K562 (cell line): ENCODE results near the gene PARP1. TPM values are rescaled to one million over a fixed set of nuclear protein-coding genes. Genes with fewer than 3 reads are reported as not detected.

Experiments
- ATAC-seq: fragments of 200-7000 bp; cut with Tn5 transposase; 3 replicates; pipeline ENCODE4 v1.9.1; 2020; ENCODE audit warnings: moderate library complexity
- BruUV-seq: library from RNA; stranded (reverse); fragments of 400-500 nt; replicated peaks from 2 replicates; lab custom pipeline; 2021; lab: Mats Ljungman, UMichigan
- CTCF ChIA-PET: fragments of 300-600 bp; formaldehyde crosslinking; extraction: SDS; loops from one replicate; lab custom pipeline; 2021; ENCODE audit warnings: low intra/inter-chr PET ratio; lab: Yijun Ruan, JAX
- POLR2A ChIA-PET: fragments of 300-600, 350-650 bp; sonication (Branson Sonifier 250); formaldehyde crosslinking; extraction: SDS; loops from one replicate; lab custom pipeline; 2021; ENCODE audit warnings: antibody characterized with exemption, inconsistent platforms; lab: Yijun Ruan, JAX
- DNase-seq, 4 experiments: peaks; one replicate each; pipeline versions ENCODE4 v3.0.0 to v3.0.0-alpha.2; 2011 to 2018; ENCODE audit warnings: low spot score in 3 of 4, mixed read lengths in 3 of 4; ENCODE audit errors: extremely low read depth in 1 of 4
- FAIRE-seq: peaks from 2 replicates; lab custom pipeline; 2011; peaks lifted over from hg19 to GRCh38; lab: Jason Lieb, UNC
- H2AFZ ChIP-seq: 2 replicates; pipeline ENCODE4 v1.6.0; 2011; ENCODE audit warnings: low read depth, low read length, control low read depth, inconsistent platforms
- H3K27ac ChIP-seq: fragments of 200-600 bp; 3 replicates; pipeline ENCODE4 v1.8.0; 2011; ENCODE audit warnings: low read depth, mild to moderate bottlenecking, control low read depth, inconsistent platforms, low read length, moderate library complexity, mixed read lengths; ENCODE audit errors: extremely low read depth
- H3K27me3 ChIP-seq, 2 experiments: fragments of 300-600 bp in 1 of 2; 2 replicates in 1 of 2; 3 replicates in 1 of 2; pipeline versions ENCODE4 v1.6.0 to v1.8.0; 2011; ENCODE audit warnings: inconsistent platforms in 2 of 2, low read length in 2 of 2, mild to moderate bottlenecking in 1 of 2, mixed read lengths in 1 of 2, moderate library complexity in 1 of 2; ENCODE audit not compliant: control insufficient read depth in 2 of 2, insufficient read depth in 2 of 2
- H3K36me3 ChIP-seq: fragments of 300-600 bp; 3 replicates; pipeline ENCODE4 v1.8.0; 2011; ENCODE audit warnings: mild to moderate bottlenecking, low read length, inconsistent platforms; ENCODE audit not compliant: control insufficient read depth, insufficient read depth
- H3K4me1 ChIP-seq, 2 experiments: fragments of 200-600 bp in 1 of 2; replicated peaks in 1 of 2; 2 replicates in 1 of 2; 3 replicates in 1 of 2; pipeline versions ENCODE4 v1.5.1 to v1.8.0; 2011; ENCODE audit warnings: inconsistent platforms in 2 of 2, low read length in 2 of 2, mild to moderate bottlenecking in 1 of 2, mixed read lengths in 1 of 2, moderate library complexity in 1 of 2; ENCODE audit not compliant: control insufficient read depth in 2 of 2, insufficient read depth in 2 of 2
- H3K4me2 ChIP-seq: 2 replicates; pipeline ENCODE4 v1.6.1; 2011; ENCODE audit warnings: low read length, control low read depth, inconsistent platforms, mixed read lengths; ENCODE audit not compliant: insufficient read depth
- H3K4me3 ChIP-seq: fragments of 200-600 bp; sonication (generic), shearing (Covaris generic); 2 replicates; pipeline ENCODE4 v1.5.1; 2016; ENCODE audit warnings: control low read depth, inconsistent platforms
- H3K79me2 ChIP-seq: fragments of 200-600 bp; 3 replicates; pipeline ENCODE4 v1.8.0; 2011; ENCODE audit warnings: low read length, inconsistent platforms; ENCODE audit not compliant: control insufficient read depth, insufficient read depth
- H3K9ac ChIP-seq, 2 experiments: 2 replicates each; pipeline versions ENCODE4 v1.6.0 to v1.6.1; 2011; ENCODE audit warnings: low read depth in 2 of 2, low read length in 2 of 2, control low read depth in 1 of 2, inconsistent platforms in 1 of 2, mild to moderate bottlenecking in 1 of 2, mixed read lengths in 1 of 2; ENCODE audit not compliant: insufficient read depth in 1 of 2
- H3K9me1 ChIP-seq: one replicate; pipeline ENCODE4 v1.6.0; 2011; ENCODE audit warnings: inconsistent platforms, mild to moderate bottlenecking, low read length, moderate library complexity; ENCODE audit not compliant: control insufficient read depth, insufficient read depth
- H3K9me3 ChIP-seq: replicated peaks from 2 replicates; pipeline ENCODE4 v1.5.1; 2011; ENCODE audit warnings: low read depth, low read length, inconsistent platforms; ENCODE audit not compliant: control insufficient read depth, insufficient read depth
- H4K20me1 ChIP-seq: replicated peaks from 2 replicates; pipeline ENCODE4 v1.6.1; 2011; ENCODE audit warnings: low read length, inconsistent platforms, mixed read lengths; ENCODE audit not compliant: control insufficient read depth, insufficient read depth
- CBFA2T3 ChIP-seq: fragments of 450-650 bp; IDR thresholded peaks from 2 replicates; pipeline ENCODE4 v1.6.1; 2017
- CTBP1 ChIP-seq: fragments of 450-650 bp; IDR thresholded peaks from 2 replicates; pipeline ENCODE4 v1.6.1; 2016; ENCODE audit warnings: borderline replicate concordance
- ETS2 ChIP-seq: IDR thresholded peaks from 2 replicates; pipeline ENCODE4 v1.6.1; 2016; ENCODE audit warnings: borderline replicate concordance, missing genetic modification characterization, mild to moderate bottlenecking, moderate library complexity, missing compliant biosample characterization; ENCODE audit not compliant: poor library complexity, severe bottlenecking
- GATAD2A ChIP-seq: fragments of 450-650 bp; IDR thresholded peaks from 2 replicates; pipeline ENCODE4 v1.6.1; 2017
- HNRNPLL ChIP-seq: fragments of 200-400 bp; formaldehyde crosslinking; IDR thresholded peaks from 2 replicates; pipeline ENCODE4 v1.6.1; 2017; ENCODE audit warnings: low read length, low read depth, mild to moderate bottlenecking; ENCODE audit not compliant: poor library complexity, severe bottlenecking
- RFX1 ChIP-seq: fragments of 450-650 bp; IDR thresholded peaks from 2 replicates; pipeline ENCODE4 v1.6.1; 2016; ENCODE audit warnings: mild to moderate bottlenecking, moderate library complexity
- SOX6 ChIP-seq: fragments of 450-650 bp; IDR thresholded peaks from 2 replicates; pipeline ENCODE4 v1.6.1; 2014; ENCODE audit warnings: mild to moderate bottlenecking
- TRIM24 ChIP-seq, 2 experiments: fragments of 450-650 bp; IDR thresholded peaks; 2 replicates each; pipeline ENCODE4 v1.6.1; 2016
- ZNF146 ChIP-seq: IDR thresholded peaks from one replicate; pipeline ENCODE4 v1.6.1; 2018; ENCODE audit warnings: missing compliant biosample characterization; ENCODE audit not compliant: unreplicated experiment
- ZNF184 ChIP-seq: sonication (generic); formaldehyde crosslinking; IDR thresholded peaks from 2 replicates; pipeline ENCODE4 v1.5.0; 2020; ENCODE audit warnings: missing genetic modification reagents
- ZNF316 ChIP-seq: fragments of 450-650 bp; IDR thresholded peaks from 2 replicates; pipeline ENCODE4 v1.6.1; 2016
- WGBS: fragments of 100-300 bp; shearing (Covaris generic); methylation state at CpG from one replicate; pipeline ENCODE4 v1.1.6; 2016; ENCODE audit warnings: low coverage, mixed read lengths; ENCODE audit not compliant: insufficient coverage; ENCODE audit errors: missing lambda C conversion rate; 5-methylcytosine and 5-hydroxymethylcytosine counted together
- in situ Hi-C: fragments of 300-500 bp; cut with MboI; formaldehyde crosslinking; loops from 4 replicates; pipeline ENCODE4 v1.15.0; 2018; ENCODE audit warnings: inconsistent platforms, mixed read lengths
- intact Hi-C: fragments of 100-400 bp; cut with micrococcal nuclease; formaldehyde crosslinking; loops from 2 replicates; pipeline ENCODE4 v1.14.2; 2022
- polyA plus RNA-seq, 8 experiments: library from polyadenylated mRNA; depleted of rRNA in 4 of 8; stranded (reverse) in 5 of 8; unstranded in 3 of 8; fragments of >200 nt; fragmentation: Nextera tagmentation in 2 of 8; fragmentation: Illumina TruSeq in 1 of 8; extraction: Ambion mirVana in 2 of 8; extraction: Trizol in 1 of 8; gene quantifications; 2 replicates each; pipeline versions ENCODE4 v1.2.1 to v1.2.3, GENCODE V29; 2011 to 2014; ENCODE audit warnings: inconsistent platforms in 1 of 8, missing spikeins in 1 of 8
- total RNA-seq, 7 experiments: library from RNA; depleted of rRNA in 6 of 7; stranded (reverse); fragments of >200 nt in 6 of 7; fragmentation: Illumina TruSeq in 2 of 7; extraction: Trizol in 2 of 7; gene quantifications; 2 replicates each; pipeline versions ENCODE4 v1.2.1 to v1.2.3, GENCODE V29; 2011 to 2021; ENCODE audit warnings: low replicate concordance in 1 of 7
- TF ChIP-seq, protein P1 (sequence below): IDR thresholded peaks from 2 replicates; pipeline ENCODE4 v1.6.1; 2014; ENCODE audit warnings: antibody characterized with exemption
- TF ChIP-seq, protein P2 (sequence below): fragments of 450-650 bp; IDR thresholded peaks from 2 replicates; pipeline ENCODE4 v1.6.1; 2016; ENCODE audit warnings: missing biosample characterization, missing genetic modification characterization
- TF ChIP-seq, protein P3 (sequence below), 2 experiments: IDR thresholded peaks; 2 replicates each; pipeline ENCODE4 v1.6.1; 2011; ENCODE audit warnings: borderline replicate concordance in 1 of 2, control low read depth in 1 of 2, low read depth in 1 of 2, low read length in 1 of 2, mild to moderate bottlenecking in 1 of 2, mixed read lengths in 1 of 2, moderate library complexity in 1 of 2; ENCODE audit not compliant: insufficient read depth in 1 of 2, insufficient read length in 1 of 2, poor library complexity in 1 of 2, severe bottlenecking in 1 of 2; ENCODE audit errors: extremely low read depth in 1 of 2

Gene PARP1
- total and polyA plus RNA-seq, 9 of the 15 experiments (the other 6 are each of a cell fraction or from before 2014, with no cell fraction given), result 121 to 306 (median 250) TPM

DNA sequence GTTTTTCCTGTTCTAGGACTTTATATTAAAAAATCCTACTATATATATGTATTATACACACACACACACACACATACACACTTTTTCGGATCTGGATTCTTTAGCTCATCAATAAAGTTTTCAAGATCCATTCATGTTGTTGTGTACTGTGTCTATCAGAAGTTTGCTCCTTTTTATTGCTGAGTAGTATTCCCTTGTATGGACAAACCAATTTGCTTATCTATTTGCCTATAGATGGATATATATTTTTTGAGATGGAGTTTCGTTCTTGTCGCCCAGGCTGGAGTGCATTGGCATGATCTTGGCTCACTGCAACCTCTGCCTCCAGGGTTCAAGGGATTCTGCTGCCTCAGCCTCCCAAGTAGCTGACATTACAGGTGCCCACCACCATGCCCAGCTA lies 78.7 kb downstream of the PARP1 start:
- no peak for FAIRE-seq
- H3K79me2 ChIP-seq, result no peaks in the 10 kb centered on the region
- no peak overlapping the region for H2AFZ ChIP-seq
- CTCF ChIA-PET, result no interaction called here
- no peak overlapping the region for H3K4me2 ChIP-seq
- peak; percentile 53 for TF ChIP-seq ZNF146 (CRISPR knock-in tag)
- 0 out of 2 replicates have a peak, but pooled peaks have one; percentile 4 for TF ChIP-seq ZNF316
- TF ChIP-seq CBFA2T3, result no peak
- TF ChIP-seq, all 486 proteins: peak for 2
- intact Hi-C loops (no loop called here), in situ Hi-C loops (no loop called here)
- H3K4me3 ChIP-seq, result no peak overlapping the region
- no peaks in the 10 kb centered on the region for H3K9me1 ChIP-seq
- H4K20me1 ChIP-seq, result no peaks in the 10 kb centered on the region
- no TSS peak for BruUV-seq
- WGBS, result 47% methylated on average over 3 of the region's 3 CpGs
- H3K27me3 ChIP-seq, result peaks cover 1 to 5% of the 10 kb centered on the region in 2 experiments; a peak in 2 of 5 replicates
- H3K4me1 ChIP-seq, result no peaks in the 10 kb centered on the region; a peak in 2 of 5 replicates
- H3K9ac ChIP-seq, result no peak overlapping the region
- DNase-seq (no peak), ATAC-seq (no peak)
- H3K36me3 ChIP-seq, result no peaks in the 10 kb centered on the region
- POLR2A ChIA-PET, result interaction anchor here (1.9 kb wide), 1 partner anchor 20 kb away, joined by 7 read pairs; the partner anchor contains the start of gene LIN9
- no peak overlapping the region for H3K27ac ChIP-seq
- no peaks in the 10 kb centered on the region for H3K9me3 ChIP-seq

DNA sequence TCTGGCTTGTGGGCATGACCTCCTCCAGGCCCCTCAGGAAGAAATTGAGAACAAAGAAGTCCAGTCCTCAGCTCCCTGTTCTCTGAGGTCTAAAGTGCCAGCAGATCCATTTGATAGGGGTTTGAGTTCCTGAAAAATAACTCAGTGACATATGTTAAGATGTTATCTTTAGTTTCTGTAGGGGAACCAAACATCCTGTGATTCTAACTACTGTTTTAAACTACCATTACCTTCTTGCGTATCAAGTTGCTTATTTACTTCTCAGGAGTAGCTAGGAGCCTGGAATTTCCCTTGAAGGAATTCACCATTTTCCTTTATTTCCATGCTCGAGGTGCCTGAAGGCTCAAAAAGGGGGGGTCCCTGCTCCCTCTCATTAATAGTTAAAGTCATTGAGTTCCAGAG lies 80.1 kb downstream of the PARP1 start:
- H3K9ac ChIP-seq, result no peak overlapping the region
- FAIRE-seq, result no peak
- no peak for DNase-seq
- TF ChIP-seq CTBP1 (no peak), GATAD2A (no peak), HNRNPLL (no peak), ZNF184 (CRISPR knock-in tag) (no peak), ETS2 (tag) (no peak), TRIM24 (IDR thresholded peaks at IDR 0.05) (no peak), RFX1 (no peak), SOX6 (peak; percentile 25; the same call in 1 of the 2 replicates)
- TF ChIP-seq, protein P1, sequence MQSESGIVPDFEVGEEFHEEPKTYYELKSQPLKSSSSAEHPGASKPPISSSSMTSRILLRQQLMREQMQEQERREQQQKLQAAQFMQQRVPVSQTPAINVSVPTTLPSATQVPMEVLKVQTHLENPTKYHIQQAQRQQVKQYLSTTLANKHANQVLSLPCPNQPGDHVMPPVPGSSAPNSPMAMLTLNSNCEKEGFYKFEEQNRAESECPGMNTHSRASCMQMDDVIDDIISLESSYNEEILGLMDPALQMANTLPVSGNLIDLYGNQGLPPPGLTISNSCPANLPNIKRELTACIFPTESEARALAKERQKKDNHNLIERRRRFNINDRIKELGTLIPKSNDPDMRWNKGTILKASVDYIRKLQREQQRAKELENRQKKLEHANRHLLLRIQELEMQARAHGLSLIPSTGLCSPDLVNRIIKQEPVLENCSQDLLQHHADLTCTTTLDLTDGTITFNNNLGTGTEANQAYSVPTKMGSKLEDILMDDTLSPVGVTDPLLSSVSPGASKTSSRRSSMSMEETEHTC, result no peak
- TF ChIP-seq, protein P2, sequence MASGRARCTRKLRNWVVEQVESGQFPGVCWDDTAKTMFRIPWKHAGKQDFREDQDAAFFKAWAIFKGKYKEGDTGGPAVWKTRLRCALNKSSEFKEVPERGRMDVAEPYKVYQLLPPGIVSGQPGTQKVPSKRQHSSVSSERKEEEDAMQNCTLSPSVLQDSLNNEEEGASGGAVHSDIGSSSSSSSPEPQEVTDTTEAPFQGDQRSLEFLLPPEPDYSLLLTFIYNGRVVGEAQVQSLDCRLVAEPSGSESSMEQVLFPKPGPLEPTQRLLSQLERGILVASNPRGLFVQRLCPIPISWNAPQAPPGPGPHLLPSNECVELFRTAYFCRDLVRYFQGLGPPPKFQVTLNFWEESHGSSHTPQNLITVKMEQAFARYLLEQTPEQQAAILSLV (tag), result no peak
- TF ChIP-seq, protein P3, sequence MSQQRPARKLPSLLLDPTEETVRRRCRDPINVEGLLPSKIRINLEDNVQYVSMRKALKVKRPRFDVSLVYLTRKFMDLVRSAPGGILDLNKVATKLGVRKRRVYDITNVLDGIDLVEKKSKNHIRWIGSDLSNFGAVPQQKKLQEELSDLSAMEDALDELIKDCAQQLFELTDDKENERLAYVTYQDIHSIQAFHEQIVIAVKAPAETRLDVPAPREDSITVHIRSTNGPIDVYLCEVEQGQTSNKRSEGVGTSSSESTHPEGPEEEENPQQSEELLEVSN (IDR thresholded peaks at IDR 0.05; ENCODE audit: borderline replicate concordance in 1 of 2, extremely low read depth in 1 of 2, insufficient read depth in 1 of 2, insufficient read length in 1 of 2, low read depth in 1 of 2, low read length in 1 of 2, poor library complexity in 1 of 2, severe bottlenecking in 1 of 2), result no peak

More for the DNA sequence above, 80.1 kb downstream of the PARP1 start:
- ATAC-seq, result no peak
- H3K27ac ChIP-seq, result no peak overlapping the region
- no peaks in the 10 kb centered on the region for H3K9me1 ChIP-seq
- ChIA-PET POLR2A (interaction anchor here (2.3 kb wide), 1 partner anchor 18 kb away, joined by 9 read pairs; the partner anchor contains the start of gene LIN9), CTCF (no interaction called here)
- no peak overlapping the region for H2AFZ ChIP-seq
- in situ Hi-C loops, result no loop called here
- peaks cover 2 to 5% of the 10 kb centered on the region in 2 experiments; a peak in 2 of 5 replicates for H3K27me3 ChIP-seq
- no peaks in the 10 kb centered on the region for H3K36me3 ChIP-seq
- no peak overlapping the region for H3K4me3 ChIP-seq
- H3K4me2 ChIP-seq, result no peak overlapping the region
- intact Hi-C loops, result no loop called here
- H3K79me2 ChIP-seq, result no peaks in the 10 kb centered on the region
- no peaks in the 10 kb centered on the region for H3K9me3 ChIP-seq
- no peaks in the 10 kb centered on the region; a peak in 1 of 5 replicates for H3K4me1 ChIP-seq
- H4K20me1 ChIP-seq, result no peaks in the 10 kb centered on the region
- no TSS peak for BruUV-seq
- 40% methylated on average over 2 of the region's 2 CpGs for WGBS
